ENCODE data around the gene CTSZ.

The CTSZ gene

GRCh38 chr20:59031564-59032022 is 24.5 kb upstream of the CTSZ start:
- no peak for DNase-seq (ENCODE audit: low spot score)

GRCh38 chr20:59030911-59031563 is 24.0 kb upstream of the CTSZ start:
- no peak for DNase-seq (ENCODE audit: low spot score)

- DNase-seq (ENCODE audit: low spot score): no peak
Measured at GRCh38 chr20:59028812-59029211, 21.8 kb upstream of the CTSZ start.

GRCh38 chr20:59027741-59028320 is 20.8 kb upstream of the CTSZ start:
- peak; percentile 50 for DNase-seq (ENCODE audit: low spot score)

GRCh38 chr20:59026904-59027740 is 20.1 kb upstream of the CTSZ start:
- no peak for DNase-seq (ENCODE audit: low spot score)

- no peak for DNase-seq (ENCODE audit: low spot score)
Measured at GRCh38 chr20:59025511-59025910, 18.5 kb upstream of the CTSZ start.

- no peak for DNase-seq (ENCODE audit: low spot score)
Measured at GRCh38 chr20:59025086-59025485, 18.0 kb upstream of the CTSZ start.

- no peak for DNase-seq (ENCODE audit: low spot score)
Measured at GRCh38 chr20:59024111-59024530, 17.1 kb upstream of the CTSZ start.

- DNase-seq (ENCODE audit: low spot score): no peak
Measured at GRCh38 chr20:59023616-59024015, 16.6 kb upstream of the CTSZ start.

GRCh38 chr20:59022754-59023153 is 15.7 kb upstream of the CTSZ start:
- no peak for DNase-seq (ENCODE audit: low spot score)

- DNase-seq (ENCODE audit: low spot score): no peak
Measured at GRCh38 chr20:59020938-59021551, 14.0 kb upstream of the CTSZ start.

GRCh38 chr20:59019217-59019616 is 12.2 kb upstream of the CTSZ start, which contains the start of gene TUBB1:
TUBB1 (plus strand) TSS chr20:59019429; CDS start chr20:59019523, 94 bp downstream.
- no peak for DNase-seq (ENCODE audit: low spot score)

GRCh38 chr20:59018817-59019216 is 11.8 kb upstream of the CTSZ start:
- DNase-seq (ENCODE audit: low spot score): no peak

- DNase-seq (ENCODE audit: low spot score): no peak
Measured at GRCh38 chr20:59017493-59018231, 10.6 kb upstream of the CTSZ start.

- no peak for DNase-seq (ENCODE audit: low spot score)
Measured at GRCh38 chr20:59016795-59017492, 9.9 kb upstream of the CTSZ start.

- no peak for DNase-seq (ENCODE audit: low spot score)
Measured at GRCh38 chr20:59015812-59016711, 9.0 kb upstream of the CTSZ start.

- DNase-seq (ENCODE audit: low spot score): no peak
Measured at GRCh38 chr20:59015411-59015810, 8.4 kb upstream of the CTSZ start.

- no peak for DNase-seq (ENCODE audit: low spot score)
Measured at GRCh38 chr20:59014680-59015389, 7.8 kb upstream of the CTSZ start.

- no peak for DNase-seq (ENCODE audit: low spot score)
Measured at GRCh38 chr20:59013959-59014608, 7.0 kb upstream of the CTSZ start.
